GM18868 (cell line): ENCODE measurements around the gene ORMDL2.

ENCODE experiments used
- ATAC-seq: cut with Tn5 transposase; IDR thresholded peaks from one replicate; pipeline ENCODE4 v1.9.1; 2021; ENCODE audit warnings: mild to moderate bottlenecking, moderate library complexity; ENCODE audit not compliant: unreplicated experiment

ORMDL2 gene

GRCh38 chr12:55817345-55818139 lies at the start of gene ORMDL2, which contains the start of gene SARNP:
ORMDL2 (plus strand) TSS chr12:55818041; CDS start chr12:55819000, 959 bp downstream.
SARNP (minus strand) TSS chr12:55817724; CDS start chr12:55817701, 23 bp downstream.
- peak; percentile 97 for ATAC-seq

DNA sequence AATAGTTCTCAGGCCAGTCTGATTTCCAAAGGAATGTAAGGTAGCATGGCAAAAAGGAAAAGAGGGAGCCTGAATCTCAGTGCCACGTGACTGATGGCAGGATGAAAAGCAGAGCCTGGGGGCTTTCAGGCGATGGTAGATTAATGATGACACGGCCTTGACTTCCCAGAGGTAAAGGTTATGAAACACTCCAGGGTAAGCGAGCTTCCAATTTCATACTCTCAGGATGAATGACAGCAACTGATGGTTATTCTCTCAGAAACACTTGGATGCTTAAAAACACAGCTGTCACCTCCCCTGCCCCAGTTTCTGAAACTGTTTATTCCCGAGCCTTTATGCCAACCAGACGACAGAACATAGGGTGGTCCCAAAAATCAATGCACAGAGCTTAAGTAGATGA lies 46.1 kb upstream of the ORMDL2 start:
- ATAC-seq: no peak

DNA sequence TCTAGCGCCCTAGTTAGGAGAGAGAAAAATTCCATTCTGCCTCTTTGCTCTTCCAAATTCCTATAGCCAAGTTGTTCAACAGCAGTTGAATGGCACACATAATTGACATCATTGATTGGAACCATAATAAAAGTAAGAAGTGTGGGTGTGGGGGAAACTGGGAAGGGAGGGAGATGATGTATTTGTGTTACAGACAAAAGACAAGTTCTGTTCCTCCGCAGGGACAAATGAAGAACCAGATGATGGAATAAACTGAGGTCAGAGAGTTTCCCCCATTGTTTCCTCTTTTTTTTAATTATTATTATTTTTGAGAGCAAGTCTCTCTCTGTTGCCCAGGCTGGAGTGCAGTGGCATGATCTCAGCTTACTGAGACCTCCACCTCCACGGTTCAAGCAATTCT lies 40.0 kb upstream of the ORMDL2 start:
- ATAC-seq: no peak

DNA sequence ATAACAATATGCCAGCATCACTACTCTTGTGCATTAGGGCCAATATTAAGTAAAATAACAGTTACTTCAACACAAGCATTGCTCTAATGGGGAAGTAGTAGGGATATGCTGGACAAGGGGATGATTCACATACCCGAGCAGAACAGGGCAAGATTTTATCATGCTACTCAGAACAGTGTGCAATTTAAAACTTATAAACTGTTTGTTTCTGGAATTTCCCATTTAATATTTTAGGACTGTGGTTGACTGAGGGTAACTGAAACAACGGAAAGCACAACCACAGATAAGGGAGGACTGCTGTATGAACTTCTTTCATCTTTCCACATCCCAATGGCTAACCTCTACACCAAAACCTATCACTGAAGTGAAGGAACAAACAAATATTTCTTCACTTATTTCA lies 37.2 kb upstream of the ORMDL2 start:
- ATAC-seq: no peak

DNA sequence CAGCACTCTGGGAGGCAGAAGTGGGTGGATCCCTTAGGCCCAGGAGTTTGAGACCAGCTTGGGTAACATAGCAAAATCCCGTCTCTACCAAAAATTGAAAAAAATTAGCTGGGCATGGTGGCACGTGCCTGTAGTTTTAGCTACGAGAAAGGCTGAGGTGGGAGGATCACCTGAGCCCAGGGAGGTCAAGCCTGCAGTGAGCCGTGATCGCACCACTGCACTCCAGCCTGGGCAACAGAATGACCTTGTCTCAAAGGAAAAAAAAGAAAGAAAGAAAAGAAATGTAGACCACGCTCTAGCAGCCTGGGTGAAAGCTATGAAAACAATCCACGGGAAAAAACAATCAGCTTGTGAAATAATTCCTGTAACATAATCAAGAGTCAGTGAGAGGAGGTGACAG lies 29.3 kb upstream of the ORMDL2 start:
- no peak for ATAC-seq

GRCh38 chr12:55789171-55789570 lies 28.7 kb upstream of the ORMDL2 start:
- no peak for ATAC-seq

- no peak for ATAC-seq
Measured at GRCh38 chr12:55789893-55790292, 27.9 kb upstream of the ORMDL2 start.

DNA sequence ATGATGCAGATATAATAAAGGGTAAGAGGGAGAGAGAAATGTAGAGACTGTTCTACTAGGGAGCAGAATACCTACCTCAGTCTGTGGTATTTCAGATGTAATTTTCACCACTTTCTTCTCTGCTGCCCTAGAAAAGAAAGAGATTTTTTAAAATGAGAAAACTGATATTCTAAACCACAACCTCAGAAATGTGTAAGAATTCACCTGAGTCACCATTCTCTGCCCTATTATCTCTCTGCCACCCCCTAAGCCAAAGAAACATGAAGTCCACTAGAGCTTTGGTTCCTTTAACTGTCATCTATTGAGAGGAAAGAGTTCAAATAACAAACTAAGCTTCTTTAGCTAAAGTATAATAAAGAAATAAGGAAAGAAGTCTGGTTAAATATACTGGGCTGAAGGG lies 21.9 kb upstream of the ORMDL2 start:
- no peak for ATAC-seq

DNA sequence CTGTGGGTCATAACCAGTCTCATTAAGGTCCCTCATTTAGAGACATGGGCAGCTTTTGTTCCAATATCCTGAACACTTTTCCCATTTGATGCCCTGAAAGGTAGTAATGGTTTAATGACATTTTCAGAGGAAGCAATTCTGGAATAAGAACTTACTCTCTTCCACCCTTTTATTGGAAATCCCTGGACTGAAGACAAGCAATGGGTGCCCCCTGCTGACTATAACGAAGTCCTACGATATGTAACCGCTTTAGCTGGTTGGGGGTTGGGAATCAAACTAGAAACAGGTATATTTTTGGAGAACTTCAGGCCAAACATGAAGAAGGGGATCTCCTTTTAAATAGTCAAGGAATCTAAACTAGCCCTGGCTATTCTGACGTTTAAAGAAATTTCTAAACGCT lies 20.8 kb upstream of the ORMDL2 start:
- ATAC-seq: no peak

DNA sequence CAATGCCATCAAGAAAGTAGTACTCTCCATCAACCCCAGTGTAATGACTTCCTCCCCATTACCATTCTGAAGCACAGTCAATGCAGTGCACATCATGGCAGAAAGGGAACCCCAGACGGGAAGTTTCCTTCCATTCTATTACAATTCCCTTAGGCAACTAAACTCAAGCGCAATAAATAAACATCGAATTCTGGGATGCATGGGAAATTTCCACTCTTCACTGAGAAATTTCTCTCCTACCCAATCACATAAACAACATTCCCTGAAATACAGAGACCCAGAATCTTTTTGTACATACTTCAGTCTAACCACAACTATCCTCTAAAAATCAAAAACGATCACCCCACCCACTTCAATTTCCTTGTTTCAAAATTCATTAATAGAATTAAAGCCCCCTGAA lies 20.3 kb upstream of the ORMDL2 start:
- ATAC-seq: no peak

DNA sequence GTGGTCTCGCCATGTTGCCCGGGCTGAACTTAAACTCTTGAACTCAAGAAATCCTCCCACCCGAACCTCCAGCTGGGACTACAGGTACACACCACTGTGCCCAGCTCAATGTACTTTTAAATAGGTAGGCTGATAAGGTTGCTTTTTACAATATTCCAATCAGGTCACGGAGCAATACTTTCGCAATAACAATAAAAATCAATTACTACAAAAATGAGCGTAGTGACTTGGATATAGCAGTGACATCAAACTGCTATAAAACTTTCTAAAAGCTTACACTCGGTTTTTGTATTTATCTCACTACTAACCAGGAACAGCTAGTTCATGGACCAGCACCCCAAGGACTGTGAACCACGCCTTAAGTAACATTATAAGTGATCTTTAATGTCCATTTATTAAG lies 10.9 kb upstream of the ORMDL2 start:
- ATAC-seq: no peak

DNA sequence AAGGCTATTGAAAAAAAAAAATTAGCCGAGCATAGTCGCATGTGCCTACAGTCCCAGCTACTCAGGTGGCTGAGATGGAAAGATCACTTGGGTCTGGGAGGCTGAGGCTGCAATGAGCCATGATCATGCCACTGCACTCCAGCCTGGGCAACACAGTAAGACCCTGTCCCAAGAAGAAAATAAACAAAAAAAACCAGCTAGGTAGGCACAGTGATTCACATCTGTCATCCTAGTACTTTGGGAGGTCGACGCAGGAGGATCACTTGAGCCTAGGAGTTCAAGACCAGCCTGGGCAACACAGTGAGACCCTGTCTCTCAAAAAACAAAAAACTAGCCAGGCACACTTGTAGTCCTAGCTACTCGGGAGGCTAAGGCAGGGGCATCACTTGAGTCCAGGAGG lies 8.6 kb upstream of the ORMDL2 start:
- no peak for ATAC-seq

GRCh38 chr12:55812088-55812487 lies 5.8 kb upstream of the ORMDL2 start:
- ATAC-seq: no peak

DNA sequence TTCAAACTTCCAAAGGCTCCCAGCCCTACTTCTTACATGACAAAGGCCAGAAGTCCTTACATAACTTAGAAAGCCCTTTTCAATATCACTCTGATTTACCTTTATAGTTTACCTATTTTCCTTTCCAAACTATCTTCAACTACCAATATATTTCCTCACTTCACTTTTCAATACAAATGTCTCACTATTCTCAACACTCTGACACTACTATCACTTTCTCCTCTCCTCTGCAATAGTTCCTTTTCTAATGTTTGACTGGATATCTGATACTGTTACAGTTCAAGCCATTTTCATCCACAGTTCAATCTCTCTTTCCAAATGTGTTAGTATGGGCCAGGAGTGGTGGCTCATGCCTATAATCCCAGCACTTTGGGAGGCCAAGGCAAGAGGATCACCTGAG lies 3.6 kb upstream of the ORMDL2 start:
- ATAC-seq: no peak

DNA sequence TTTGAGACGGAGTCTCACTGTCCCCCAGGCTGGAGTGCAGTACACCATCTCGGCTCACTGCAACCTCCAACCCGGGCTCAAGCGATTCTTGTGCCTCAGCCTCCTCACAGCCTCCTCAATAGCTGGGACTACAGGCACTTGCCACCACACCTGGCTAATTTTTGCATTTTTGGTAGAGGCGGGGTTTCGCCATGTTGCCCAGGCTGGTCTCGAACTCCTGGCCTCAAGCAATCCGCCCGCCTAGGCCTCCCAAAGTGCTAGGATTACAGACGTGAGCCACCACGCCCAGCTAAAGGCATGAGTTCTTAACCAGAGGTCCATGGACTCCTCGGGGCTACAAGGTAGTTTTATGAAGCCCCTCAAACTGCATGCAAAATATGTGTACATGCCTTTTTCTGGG lies 2.4 kb upstream of the ORMDL2 start:
- ATAC-seq: no peak

GRCh38 chr12:55816881-55817344 lies 928 bp upstream of the ORMDL2 start:
- ATAC-seq: no peak

DNA sequence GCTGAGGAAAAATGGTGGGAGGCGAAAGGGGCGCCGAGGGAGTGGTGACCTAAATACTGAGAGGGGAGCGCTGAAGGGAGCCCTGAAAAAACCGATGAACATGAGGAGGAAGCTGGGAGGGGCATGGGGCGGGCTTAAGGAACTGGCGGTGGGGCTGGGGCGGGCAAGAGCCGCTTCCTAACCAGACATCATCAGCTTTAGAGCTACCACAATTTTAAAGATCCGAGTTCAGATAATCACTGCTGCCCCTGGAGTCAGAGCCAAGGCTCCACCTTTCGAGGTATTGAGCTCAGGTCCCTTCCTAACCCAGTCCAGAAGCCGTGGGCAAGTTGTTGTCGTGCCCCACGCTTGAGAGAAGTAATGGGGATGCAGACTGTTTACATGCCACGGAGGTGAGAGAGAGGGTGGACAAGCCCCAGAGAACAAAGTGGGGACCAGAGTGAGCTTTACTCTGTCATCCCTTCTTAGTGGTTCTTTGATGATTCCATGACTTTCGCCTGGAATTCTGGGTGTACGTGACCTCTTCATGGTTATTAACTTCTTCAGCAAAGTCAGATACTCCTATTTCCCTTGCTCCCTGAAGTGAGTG lies 393 bp downstream of the ORMDL2 start:
- ATAC-seq: peak; percentile 27

- no peak for ATAC-seq
Measured at GRCh38 chr12:55818886-55819285, 1.0 kb downstream of the ORMDL2 start.

DNA sequence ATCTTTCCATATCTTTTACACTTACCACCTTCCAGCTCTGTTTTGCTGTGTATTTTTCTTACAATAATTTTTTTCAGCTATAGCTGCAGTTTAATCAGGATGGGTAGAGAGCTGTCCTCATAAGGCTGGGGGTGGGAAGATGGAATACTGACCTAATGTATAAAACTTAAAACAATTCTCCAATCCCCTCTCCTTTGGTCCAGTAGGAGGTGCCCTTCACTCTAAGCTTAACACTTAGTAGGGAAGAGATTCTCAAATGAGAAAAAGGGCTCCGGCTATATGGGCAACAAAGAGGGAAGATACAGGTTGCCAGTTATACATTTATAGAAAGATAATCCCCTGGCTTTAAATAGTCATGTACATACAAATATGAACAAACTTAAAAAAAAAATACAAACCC lies 2.8 kb downstream of the ORMDL2 start:
- ATAC-seq: no peak

DNA sequence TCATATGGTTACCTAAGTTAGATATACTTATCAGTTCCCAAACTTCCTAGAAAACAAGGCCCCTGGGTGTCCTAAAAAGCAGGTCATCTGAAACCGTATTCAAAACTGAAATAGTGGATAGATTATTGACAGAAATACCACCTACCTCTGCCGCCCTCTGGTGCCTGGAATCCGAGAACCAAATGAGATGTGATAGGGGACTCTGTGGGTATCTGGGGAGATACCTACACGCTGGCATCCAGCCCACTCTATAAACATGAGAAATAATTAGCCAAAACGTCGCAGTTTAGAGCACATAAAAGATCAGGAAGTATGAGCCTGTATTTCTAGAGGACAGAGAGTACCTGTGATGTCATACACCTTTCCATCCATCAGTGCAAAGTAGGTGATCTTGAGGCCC lies 4.4 kb downstream of the ORMDL2 start:
- no peak for ATAC-seq

DNA sequence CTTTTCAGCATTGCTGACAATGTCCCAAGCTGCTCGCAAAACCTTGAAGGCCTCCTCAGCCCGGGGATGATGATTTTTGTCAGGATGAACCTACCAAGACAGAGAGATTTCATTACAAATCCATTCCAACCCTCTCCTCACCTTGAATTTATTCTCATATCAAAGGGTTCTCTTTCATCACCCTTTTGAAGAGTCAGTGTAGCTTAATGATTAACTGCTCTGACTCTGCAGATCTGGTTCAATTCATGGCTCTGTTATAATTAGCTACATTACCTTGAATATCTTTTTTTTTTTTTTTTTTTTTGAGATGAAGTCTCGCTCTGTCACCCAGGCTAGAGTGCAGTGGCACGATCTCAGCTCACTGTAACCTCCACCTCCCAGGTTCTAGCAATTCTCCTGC lies 5.6 kb downstream of the ORMDL2 start:
- no peak for ATAC-seq

DNA sequence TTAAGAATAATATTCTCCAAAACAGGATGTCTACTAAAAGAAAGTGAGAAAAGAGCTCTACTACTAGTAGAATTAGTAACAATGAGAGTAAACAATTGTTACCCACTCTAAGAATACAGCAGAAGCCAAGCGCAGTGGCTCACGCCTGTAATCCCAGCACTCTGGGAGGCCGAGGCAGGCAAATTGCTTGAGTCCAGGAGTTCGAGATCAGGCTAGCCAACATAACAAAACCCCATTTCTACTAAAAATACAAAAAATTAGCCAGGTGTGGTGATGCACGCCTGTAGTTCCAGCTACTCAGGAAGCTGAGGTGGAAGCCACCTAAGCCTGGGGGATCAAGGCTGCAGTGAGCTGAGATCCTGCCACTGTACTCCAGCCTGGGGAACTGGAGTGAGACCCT lies 6.9 kb downstream of the ORMDL2 start:
- no peak for ATAC-seq

GRCh38 chr12:55827806-55828205 lies 10.0 kb downstream of the ORMDL2 start:
- no peak for ATAC-seq
